H1 (cell line): Measurements from ENCODE around the gene CEBPE. TPM values are rescaled to one million over a fixed set of nuclear protein-coding genes. Genes with fewer than 3 reads are reported as not detected.

Experiments used
- CTCF ChIA-PET: fragments of 300-600 bp; sonication (Branson Sonifier 250); formaldehyde crosslinking; loops from one replicate; lab custom pipeline; 2021; ENCODE audit not compliant: partially characterized antibody; lab: Charles Lee
- POLR2A ChIA-PET: fragments of 300-600 bp; sonication (Branson Sonifier 250); formaldehyde crosslinking; loops from one replicate; lab custom pipeline; 2021; ENCODE audit warnings: inconsistent platforms; ENCODE audit not compliant: partially characterized antibody; lab: Charles Lee
- DNase-seq, 2 experiments: peaks; one replicate each; pipeline versions ENCODE4 v3.0.0 to v3.0.0-alpha.2; 2010 to 2022; ENCODE audit warnings: low spot score in 2 of 2, low read depth in 1 of 2, mixed read lengths in 1 of 2
- FAIRE-seq: peaks from 2 replicates; lab custom pipeline; 2011; peaks lifted over from hg19 to GRCh38; lab: Jason Lieb, UNC
- H2AFZ ChIP-seq: 2 replicates; pipeline ENCODE4 v1.8.1; 2012; ENCODE audit warnings: low read length, inconsistent platforms
- H2AK5ac ChIP-seq: 2 replicates; pipeline ENCODE4 v1.6.1; 2013; ENCODE audit warnings: low read depth, low read length
- H2BK120ac ChIP-seq: replicated peaks from 2 replicates; pipeline ENCODE3; 2013; ENCODE audit warnings: low read depth, low read length, inconsistent platforms
- H2BK12ac ChIP-seq: 2 replicates; pipeline ENCODE4 v1.6.1; 2013; ENCODE audit warnings: low read depth, low read length
- H2BK15ac ChIP-seq: 2 replicates; pipeline ENCODE4 v1.6.1; 2013; ENCODE audit warnings: low read length
- H2BK20ac ChIP-seq: 2 replicates; pipeline ENCODE4 v1.6.1; 2013; ENCODE audit warnings: low read length
- H2BK5ac ChIP-seq: 2 replicates; pipeline ENCODE4 v1.6.1; 2013; ENCODE audit warnings: low read depth, low read length
- H3K14ac ChIP-seq: 2 replicates; pipeline ENCODE4 v1.6.1; 2013; ENCODE audit warnings: inconsistent platforms; ENCODE audit not compliant: insufficient read length
- H3K18ac ChIP-seq: 2 replicates; pipeline ENCODE4 v1.6.1; 2013; ENCODE audit warnings: low read length; ENCODE audit errors: extremely low read depth
- H3K23ac ChIP-seq: 2 replicates; pipeline ENCODE4 v1.6.1; 2013; ENCODE audit warnings: inconsistent platforms; ENCODE audit not compliant: insufficient read length
- H3K23me2 ChIP-seq: 2 replicates; pipeline ENCODE4 v1.6.1; 2013; ENCODE audit warnings: low read depth, low read length
- H3K27ac ChIP-seq: 2 replicates; pipeline ENCODE4 v1.6.1; 2011; ENCODE audit warnings: low read depth, low read length, inconsistent platforms
- H3K27me3 ChIP-seq, 4 experiments: replicated peaks in 1 of 4; 1 replicate in 1 of 4; 2 replicates in 3 of 4; pipeline versions ENCODE4 v1.6.1 to v1.8.1; 2011 to 2013; ENCODE audit warnings: low read length in 3 of 4, mild to moderate bottlenecking in 3 of 4, inconsistent platforms in 2 of 4, mixed read lengths in 2 of 4, moderate library complexity in 1 of 4; ENCODE audit not compliant: control insufficient read depth in 3 of 4, insufficient read depth in 3 of 4; ENCODE audit errors: extremely low read depth in 1 of 4
- H3K36me3 ChIP-seq, 4 experiments: 2 replicates each; pipeline versions ENCODE4 v1.6.1 to v1.8.1; 2011 to 2013; ENCODE audit warnings: mild to moderate bottlenecking in 4 of 4, low read length in 3 of 4, moderate library complexity in 2 of 4, control low read depth in 1 of 4, inconsistent platforms in 1 of 4; ENCODE audit not compliant: insufficient read depth in 4 of 4, control insufficient read depth in 2 of 4
- H3K4ac ChIP-seq: replicated peaks from 2 replicates; pipeline ENCODE3; 2013; ENCODE audit warnings: low read length, low read depth, mixed read lengths, inconsistent platforms; ENCODE audit not compliant: insufficient read length
- H3K4me1 ChIP-seq, 4 experiments: replicated peaks in 1 of 4; 1 replicate in 1 of 4; 2 replicates in 3 of 4; pipeline versions ENCODE4 v1.6.1 to v1.8.1; 2011 to 2013; ENCODE audit warnings: low read length in 3 of 4, inconsistent platforms in 2 of 4, mixed read lengths in 1 of 4; ENCODE audit not compliant: insufficient read depth in 4 of 4, control insufficient read depth in 3 of 4
- H3K4me2 ChIP-seq, 2 experiments: 2 replicates each; pipeline versions ENCODE4 v1.6.1 to v1.8.1; 2011 to 2013; ENCODE audit warnings: low read depth in 2 of 2, low read length in 2 of 2, control low read depth in 1 of 2, inconsistent platforms in 1 of 2, mild to moderate bottlenecking in 1 of 2; ENCODE audit not compliant: insufficient read depth in 1 of 2
- H3K4me3 ChIP-seq, 4 experiments: fragments of 200-600, 300-600 bp in 1 of 4; sonication (generic), shearing (Covaris generic), sonication (Bioruptor Twin) in 1 of 4; 2 replicates each; pipeline versions ENCODE4 v1.5.1 to v1.8.1; 2011 to 2016; ENCODE audit warnings: low read length in 4 of 4, low read depth in 3 of 4, control low read depth in 2 of 4, inconsistent platforms in 2 of 4, mild to moderate bottlenecking in 2 of 4, mixed read lengths in 1 of 4, moderate library complexity in 1 of 4; ENCODE audit not compliant: insufficient read depth in 2 of 4; ENCODE audit errors: extremely low read depth in 1 of 4
- H3K56ac ChIP-seq: replicated peaks from 2 replicates; pipeline ENCODE3; 2013; ENCODE audit warnings: low read depth, mild to moderate bottlenecking, mixed read lengths, low read length, inconsistent platforms; ENCODE audit not compliant: insufficient read length
- H3K79me1 ChIP-seq: 2 replicates; pipeline ENCODE4 v1.6.1; 2013; ENCODE audit warnings: low read depth, low read length, control low read depth
- H3K79me2 ChIP-seq, 2 experiments: 2 replicates each; pipeline versions ENCODE4 v1.6.1 to v1.8.1; 2012 to 2013; ENCODE audit warnings: low read length in 2 of 2, mild to moderate bottlenecking in 2 of 2, inconsistent platforms in 1 of 2; ENCODE audit not compliant: insufficient read depth in 2 of 2, control insufficient read depth in 1 of 2
- H3K9ac ChIP-seq, 4 experiments: replicated peaks in 1 of 4; 1 replicate in 1 of 4; 2 replicates in 3 of 4; pipeline versions ENCODE4 v1.6.1 to v1.8.1; 2011 to 2013; ENCODE audit warnings: low read depth in 3 of 4, low read length in 3 of 4, control low read depth in 2 of 4, mild to moderate bottlenecking in 2 of 4, moderate library complexity in 2 of 4, inconsistent platforms in 1 of 4; ENCODE audit errors: extremely low read depth in 1 of 4
- H3K9me3 ChIP-seq, 2 experiments: 2 replicates each; pipeline versions ENCODE4 v1.6.1 to v1.8.1; 2012 to 2013; ENCODE audit warnings: mild to moderate bottlenecking in 2 of 2, moderate library complexity in 2 of 2, control low read depth in 1 of 2, inconsistent platforms in 1 of 2, low read depth in 1 of 2, low read length in 1 of 2, mixed read lengths in 1 of 2; ENCODE audit not compliant: insufficient read depth in 2 of 2
- H4K20me1 ChIP-seq, 2 experiments: replicated peaks in 1 of 2; 2 replicates each; pipeline versions ENCODE3 to v1.8.1; 2011 to 2013; ENCODE audit warnings: inconsistent platforms in 2 of 2, low read length in 2 of 2, mild to moderate bottlenecking in 1 of 2; ENCODE audit not compliant: insufficient read depth in 2 of 2, control insufficient read depth in 1 of 2
- H4K5ac ChIP-seq: 2 replicates; pipeline ENCODE4 v1.6.1; 2013; ENCODE audit warnings: low read length, low read depth, mixed read lengths, inconsistent platforms; ENCODE audit not compliant: insufficient read length
- H4K8ac ChIP-seq: 2 replicates; pipeline ENCODE4 v1.8.0; 2013; ENCODE audit warnings: mild to moderate bottlenecking, moderate library complexity, low read length, inconsistent platforms; ENCODE audit not compliant: insufficient read depth; ENCODE audit errors: extremely low read depth
- H4K91ac ChIP-seq: replicated peaks from 2 replicates; pipeline ENCODE3; 2013; ENCODE audit warnings: low read length, mixed read lengths, inconsistent platforms; ENCODE audit not compliant: insufficient read length
- BACH1 ChIP-seq: IDR thresholded peaks from 2 replicates; pipeline ENCODE4 v1.6.1; 2012; ENCODE audit warnings: low read length, improper control_type of control experiment
- CREB1 ChIP-seq: IDR thresholded peaks from 2 replicates; pipeline ENCODE4 v1.6.1; 2012; ENCODE audit warnings: inconsistent platforms
- EP300 ChIP-seq, 2 experiments: IDR thresholded peaks; 1 replicate in 1 of 2; 2 replicates in 1 of 2; pipeline ENCODE4 v1.6.1; 2011 to 2012; ENCODE audit warnings: low read depth in 2 of 2, low read length in 2 of 2, mild to moderate bottlenecking in 2 of 2, borderline replicate concordance in 1 of 2, inconsistent platforms in 1 of 2, moderate library complexity in 1 of 2
- GABPA ChIP-seq: IDR thresholded peaks from 2 replicates; pipeline ENCODE4 v1.6.1; 2011; ENCODE audit warnings: mild to moderate bottlenecking, low read length, moderate library complexity, borderline replicate concordance; ENCODE audit not compliant: insufficient read depth
- NRF1 ChIP-seq: IDR thresholded peaks from 2 replicates; pipeline ENCODE4 v1.6.1; 2011; ENCODE audit warnings: mild to moderate bottlenecking, low read depth, low read length, improper control_type of control experiment
- POLR2AphosphoS5 ChIP-seq: IDR thresholded peaks from 2 replicates; pipeline ENCODE4 v1.6.1; 2011; ENCODE audit warnings: low read depth, low read length
- RFX5 ChIP-seq: IDR thresholded peaks from 2 replicates; pipeline ENCODE4 v1.6.1; 2011; ENCODE audit warnings: low read depth, low read length, improper control_type of control experiment, borderline replicate concordance
- RNF2 ChIP-seq: fragments of 200-900, 300-1000 bp; sonication (generic); IDR thresholded peaks from 2 replicates; pipeline ENCODE4 v1.7.1; 2016; ENCODE audit warnings: borderline replicate concordance, low read depth, mild to moderate bottlenecking, antibody characterized with exemption, low read length; ENCODE audit not compliant: poor library complexity, severe bottlenecking; ENCODE audit errors: missing control alignments
- SIN3A ChIP-seq, 2 experiments: IDR thresholded peaks in 1 of 2; conservative IDR thresholded peaks in 1 of 2; 2 replicates each; pipeline ENCODE4 v1.6.1; 2011 to 2012; ENCODE audit warnings: low read length in 2 of 2, improper control_type of control experiment in 1 of 2, low read depth in 1 of 2, mild to moderate bottlenecking in 1 of 2
- SIRT6 ChIP-seq: IDR thresholded peaks from one replicate; pipeline ENCODE4 v1.7.1; 2012; ENCODE audit warnings: low read length, inconsistent platforms
- SRF ChIP-seq: IDR thresholded peaks from 2 replicates; pipeline ENCODE4 v1.6.1; 2011; ENCODE audit warnings: mild to moderate bottlenecking, low read depth, low read length, moderate library complexity
- TCF12 ChIP-seq: IDR thresholded peaks from 2 replicates; pipeline ENCODE4 v1.6.1; 2011; ENCODE audit warnings: low read depth, mild to moderate bottlenecking, low read length
- YY1 ChIP-seq: IDR thresholded peaks from 2 replicates; pipeline ENCODE4 v1.6.1; 2011; ENCODE audit warnings: low read depth, mild to moderate bottlenecking, low read length
- WGBS, 2 experiments: shearing (Covaris generic) in 1 of 2; methylation state at CpG; one replicate each; pipeline versions ENCODE4 v1.1.6 to v1.1.7; 2013 to 2015; ENCODE audit warnings: low lambda C conversion rate in 2 of 2, mixed read lengths in 2 of 2, inconsistent platforms in 1 of 2, low coverage in 1 of 2, missing lambda C conversion rate in 1 of 2; ENCODE audit not compliant: insufficient replicate concordance in 2 of 2, insufficient coverage in 1 of 2, insufficient read length in 1 of 2; ENCODE audit errors: extremely low coverage in 1 of 2, missing lambda C conversion rate in 1 of 2; 5-methylcytosine and 5-hydroxymethylcytosine counted together
- polyA plus RNA-seq, 7 experiments: library from polyadenylated mRNA; depleted of rRNA in 3 of 7; stranded (reverse) in 5 of 7; unstranded in 2 of 7; fragments of >200 nt in 5 of 7; fragments of 200-250 nt in 2 of 7; gene quantifications; 1 replicate in 5 of 7; 2 replicates in 1 of 7; 4 replicates in 1 of 7; pipeline versions ENCODE4 v1.2.1 to v1.2.3, GENCODE V29; 2011 to 2013; ENCODE audit warnings: missing spikeins in 2 of 7, mixed read lengths in 2 of 7
- total RNA-seq: library from RNA; stranded (reverse); fragmentation: NEBNext Ultra II Directional; extraction: Animal tissue kit (Norgen Biotek cat#: 25700); gene quantifications from 2 replicates; pipeline ENCODE4 v1.2.1, GENCODE V29; 2021

The CEBPE gene
- total and polyA plus RNA-seq, 2 of the 8 experiments (the other 6 are each of a cell fraction or from before 2014, with no cell fraction given) = 0.05 TPM; not detected in 1

DNA sequence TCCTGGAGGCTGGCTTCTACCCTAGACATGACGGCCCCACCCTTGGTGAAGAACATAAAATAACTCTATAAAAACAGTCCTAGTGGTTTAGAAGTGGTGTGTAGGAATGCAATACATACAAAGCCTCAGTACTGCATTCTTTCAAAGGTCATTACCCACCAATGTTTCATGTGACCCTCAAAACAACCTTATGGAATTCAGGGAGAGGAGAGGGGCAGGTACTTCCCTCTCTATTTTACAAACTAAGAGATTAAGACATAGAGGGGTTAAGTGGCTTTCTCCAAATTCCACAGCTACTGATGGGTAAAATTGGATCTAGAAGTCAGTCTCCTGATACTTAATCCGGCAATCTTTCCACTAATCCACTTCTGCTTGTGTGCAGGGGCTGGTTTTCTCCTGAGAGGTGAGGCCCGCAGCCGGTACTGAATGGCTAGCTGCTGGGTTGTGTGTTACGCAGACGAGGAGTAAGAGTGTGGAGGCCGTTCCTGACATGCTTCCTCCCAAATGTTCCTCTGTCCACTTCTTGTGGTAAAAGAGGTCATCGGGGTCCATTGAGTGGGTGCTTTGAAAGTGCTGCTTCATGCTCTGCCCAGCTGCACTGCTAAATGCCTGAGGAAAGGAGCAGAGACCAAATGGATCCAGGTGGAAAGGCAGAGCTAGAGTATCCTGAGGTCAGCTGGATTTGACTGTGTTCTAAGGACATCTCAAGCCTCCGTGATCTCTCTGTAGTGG lies 48.2 kb upstream of the CEBPE start:
- POLR2A ChIA-PET = interaction anchor here (1.0 kb wide), 1 partner anchor 10 kb away, joined by 4 read pairs; no protein-coding TSS in a partner anchor
- H3K18ac ChIP-seq = no peak overlapping the region
- TF ChIP-seq TCF12 (no peak), BACH1 (no peak), RNF2 (no peak), SIN3A (conservative IDR thresholded peaks at IDR 0.05 in 1 of 2, IDR thresholded peaks at IDR 0.05 in 1 of 2; ENCODE audit: low read depth in 1 of 2, low read length in 2 of 2) (no peak), EP300 (IDR thresholded peaks at IDR 0.05; ENCODE audit: borderline replicate concordance in 1 of 2, low read depth in 2 of 2, low read length in 2 of 2) (no peak), POLR2AphosphoS5 (no peak), SIRT6 (no peak), SRF (no peak), YY1 (no peak), RFX5 (no peak), GABPA (no peak), CREB1 (no peak), NRF1 (no peak)

More for the DNA sequence above, 48.2 kb upstream of the CEBPE start:
- Histone ChIP-seq H2BK15ac (no peak overlapping the region), H3K23ac (no peak overlapping the region), H3K27me3 (no peaks in the 10 kb centered on the region), H4K5ac (no peak overlapping the region), H2AFZ (no peak overlapping the region), H3K27ac (no peak overlapping the region), H2BK12ac (no peak overlapping the region), H3K36me3 (peaks cover 7 to 50% (median 37%) of the 10 kb centered on the region in 4 experiments), H3K23me2 (no peaks in the 10 kb centered on the region), H3K56ac (no peak overlapping the region), H3K4me3 (no peak overlapping the region), H2BK120ac (no peak overlapping the region), H2BK20ac (no peak overlapping the region), H3K14ac (no peak overlapping the region), H4K20me1 (no peaks in the 10 kb centered on the region), H2AK5ac (no peak overlapping the region), H4K91ac (no peak overlapping the region), H3K4ac (no peak overlapping the region), H3K79me1 (peaks cover 15% of the 10 kb centered on the region), H3K79me2 (peaks cover 3 to 23% of the 10 kb centered on the region in 2 experiments; a peak in 3 of 4 replicates), H3K4me1 (peaks cover 0 to 7% (median 4%) of the 10 kb centered on the region in 4 experiments; a peak in 4 of 7 replicates), H3K9me3 (no peaks in the 10 kb centered on the region), H2BK5ac (no peak overlapping the region; the same call in 1 of the 2 replicates), H3K4me2 (no peak overlapping the region), H4K8ac (no peak overlapping the region), H3K9ac (no peak overlapping the region)
- WGBS, 2 experiments = 93% methylated on average over 9 of the region's 9 CpGs; no CpG with 5 or more reads in 1 of the 2 experiments
- no peak for FAIRE-seq
- CTCF ChIA-PET = interaction anchor here (1.1 to 1.6 kb wide), 5 partner anchors 15 to 91 kb away, joined by 3 to 4 read pairs (median 4); no protein-coding TSS in a partner anchor
- no peak for DNase-seq
